ENCODE measurements around the gene NEMP1.
"Not testable (repeated sequence)": the region's sequence is repeated elsewhere in the genome, so short reads cannot be mapped to it uniquely, and the experiment has no call there.

Gene NEMP1

GRCh38 chr12:57073566-57074450, 4.8 kb downstream of the NEMP1 start:
- H3K27ac ChIP-seq (ENCODE audit: low read length); DNase-seq (ENCODE audit: low read depth, low spot score); H3K9me3 ChIP-seq (ENCODE audit: control insufficient read depth, insufficient read depth, low read length); H3K4me3 ChIP-seq (ENCODE audit: low read length); H3K27me3 ChIP-seq (ENCODE audit: control insufficient read depth, insufficient read depth, low read length); H3K36me3 ChIP-seq (ENCODE audit: control insufficient read depth, insufficient read depth, low read length); H3K4me1 ChIP-seq (ENCODE audit: control insufficient read depth, insufficient read depth, low read length): not testable (repeated sequence)
- WGBS (ENCODE audit: insufficient coverage, insufficient read length): no CpG with 5 or more reads among the region's 6 CpGs

DNA sequence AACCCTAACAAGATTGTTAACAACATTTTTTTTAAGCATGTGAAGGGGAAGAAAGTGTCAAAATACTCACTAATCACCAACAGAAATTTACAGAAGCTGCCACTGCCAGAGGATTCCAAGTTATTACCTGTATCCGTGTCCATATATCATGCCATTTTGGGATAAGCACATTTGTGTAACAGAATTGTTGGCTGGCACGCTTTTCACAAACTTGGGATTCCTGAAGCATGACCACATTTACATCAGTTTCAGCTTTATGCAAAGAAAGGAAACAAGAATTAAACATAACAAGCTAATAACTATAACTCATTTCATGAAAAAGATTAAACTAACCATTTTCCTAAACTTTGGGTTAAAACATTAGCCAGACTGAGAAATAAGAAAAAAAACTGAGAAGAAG, 5.9 kb downstream of the NEMP1 start:
- Histone ChIP-seq H3K4me3 (ENCODE audit: low read length) (no peak overlapping the region), H3K27me3 (ENCODE audit: control insufficient read depth, insufficient read depth, low read length) (no peaks in the 10 kb centered on the region), H3K27ac (ENCODE audit: low read length) (no peak overlapping the region), H3K9me3 (ENCODE audit: control insufficient read depth, insufficient read depth, low read length) (no peaks in the 10 kb centered on the region), H3K36me3 (ENCODE audit: control insufficient read depth, insufficient read depth, low read length) (peaks cover 4% of the 10 kb centered on the region; the same call in 1 of the 2 replicates), H3K4me1 (ENCODE audit: control insufficient read depth, insufficient read depth, low read length) (no peaks in the 10 kb centered on the region)
- DNase-seq (ENCODE audit: low read depth, low spot score): no peak
- WGBS (ENCODE audit: insufficient coverage, insufficient read length): no CpG with 5 or more reads among the region's 2 CpGs

DNA sequence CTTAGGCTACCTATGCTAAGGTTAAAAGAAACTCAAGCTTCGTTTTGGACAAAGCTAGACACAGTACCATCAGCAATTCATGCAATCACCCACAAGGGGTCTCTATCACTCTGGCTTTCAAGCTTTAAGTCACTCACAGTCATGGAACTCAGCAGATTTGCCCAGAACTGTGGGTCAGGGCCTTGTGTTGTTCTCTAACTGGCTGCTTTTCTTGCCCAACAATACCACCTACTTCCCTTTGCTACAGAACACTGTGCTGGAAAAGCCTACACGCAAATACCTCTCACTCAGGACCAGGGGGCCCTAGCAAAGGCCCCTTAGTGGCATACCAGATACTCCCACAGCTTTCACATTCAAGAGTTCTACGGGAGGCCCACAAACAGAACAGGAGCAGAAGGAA, 9.1 kb downstream of the NEMP1 start:
- DNase-seq (ENCODE audit: low read depth, low spot score): no peak
- no peak overlapping the region for H3K4me3 ChIP-seq (ENCODE audit: low read length)
- H3K36me3 ChIP-seq (ENCODE audit: control insufficient read depth, insufficient read depth, low read length): peaks cover 10% of the 10 kb centered on the region; the same call in 1 of the 2 replicates
- H3K27ac ChIP-seq (ENCODE audit: low read length): no peak overlapping the region
- no peaks in the 10 kb centered on the region for H3K9me3 ChIP-seq (ENCODE audit: control insufficient read depth, insufficient read depth, low read length)
- no peaks in the 10 kb centered on the region for H3K4me1 ChIP-seq (ENCODE audit: control insufficient read depth, insufficient read depth, low read length)
- no CpG with 5 or more reads among the region's 3 CpGs for WGBS (ENCODE audit: insufficient coverage, insufficient read length)
- H3K27me3 ChIP-seq (ENCODE audit: control insufficient read depth, insufficient read depth, low read length): no peaks in the 10 kb centered on the region

DNA sequence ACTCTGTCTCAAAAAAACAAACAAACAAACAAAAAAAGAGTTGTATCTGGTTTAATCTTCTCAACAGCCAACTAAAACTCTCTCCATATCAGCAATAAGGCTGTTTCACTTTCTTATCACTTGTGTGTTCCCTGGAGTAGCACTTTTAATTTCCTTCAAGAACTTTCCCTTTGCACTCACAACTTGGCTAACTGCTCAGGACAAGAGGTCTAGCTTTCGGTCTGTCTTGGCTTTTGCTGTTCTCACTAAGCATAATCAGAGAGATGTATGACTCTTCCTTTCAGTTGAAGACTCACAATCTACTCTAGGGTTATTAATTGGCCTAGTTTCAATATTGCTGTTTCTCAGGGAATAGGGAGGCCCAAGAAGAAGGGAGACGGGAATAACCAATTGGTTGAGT, 12.3 kb downstream of the NEMP1 start:
- H3K27ac ChIP-seq (ENCODE audit: low read length): no peak overlapping the region
- H3K27me3 ChIP-seq (ENCODE audit: control insufficient read depth, insufficient read depth, low read length): no peaks in the 10 kb centered on the region
- H3K4me1 ChIP-seq (ENCODE audit: control insufficient read depth, insufficient read depth, low read length): no peaks in the 10 kb centered on the region
- H3K36me3 ChIP-seq (ENCODE audit: control insufficient read depth, insufficient read depth, low read length): peaks cover 17% of the 10 kb centered on the region; the same call in 1 of the 2 replicates
- H3K9me3 ChIP-seq (ENCODE audit: control insufficient read depth, insufficient read depth, low read length): no peaks in the 10 kb centered on the region
- DNase-seq (ENCODE audit: low read depth, low spot score): no peak
- no CpG with 5 or more reads among the region's 2 CpGs for WGBS (ENCODE audit: insufficient coverage, insufficient read length)
- H3K4me3 ChIP-seq (ENCODE audit: low read length): no peak overlapping the region

DNA sequence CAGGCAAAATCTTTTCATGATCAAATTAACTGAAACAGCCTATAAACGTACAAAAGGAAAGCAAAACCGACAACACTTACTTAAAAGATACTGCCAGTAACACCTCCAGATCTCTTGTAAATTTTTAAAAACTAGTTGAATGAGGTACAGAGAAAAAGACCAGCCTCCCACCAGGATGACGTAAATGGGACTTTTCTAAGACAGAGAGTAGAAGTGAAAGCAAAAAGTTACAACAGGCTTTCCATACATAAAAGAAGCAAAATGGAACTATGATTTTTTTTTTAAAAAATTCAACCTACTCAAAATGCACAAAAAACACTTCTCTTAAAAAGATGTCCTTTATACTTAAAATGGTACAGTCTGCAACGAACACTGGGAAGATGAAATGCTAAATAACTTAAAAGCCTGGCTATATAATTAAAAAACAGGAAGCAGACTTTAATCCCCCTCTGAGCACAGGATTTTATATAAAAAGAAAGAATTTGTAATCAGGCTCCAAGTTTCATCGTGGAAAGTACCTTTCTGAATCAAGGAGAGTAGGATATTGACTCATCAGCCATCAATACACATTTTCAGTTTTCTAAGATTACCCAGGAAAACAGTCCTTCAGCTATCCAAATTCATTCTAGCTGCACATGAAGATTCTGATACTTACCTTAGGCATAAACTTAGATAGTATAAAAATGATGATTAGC, 14.5 kb downstream of the NEMP1 start:
- no peak overlapping the region for H3K27ac ChIP-seq (ENCODE audit: low read length)
- no peaks in the 10 kb centered on the region for H3K27me3 ChIP-seq (ENCODE audit: control insufficient read depth, insufficient read depth, low read length)
- no peaks in the 10 kb centered on the region for H3K9me3 ChIP-seq (ENCODE audit: control insufficient read depth, insufficient read depth, low read length)
- no peak for DNase-seq (ENCODE audit: low read depth, low spot score)
- no peak overlapping the region for H3K4me3 ChIP-seq (ENCODE audit: low read length)
- peaks cover 24% of the 10 kb centered on the region; the same call in 1 of the 2 replicates for H3K36me3 ChIP-seq (ENCODE audit: control insufficient read depth, insufficient read depth, low read length)
- no peaks in the 10 kb centered on the region for H3K4me1 ChIP-seq (ENCODE audit: control insufficient read depth, insufficient read depth, low read length)
- no CpG with 5 or more reads among the region's 5 CpGs for WGBS (ENCODE audit: insufficient coverage, insufficient read length)

GRCh38 chr12:57058454-57058853, 20.1 kb downstream of the NEMP1 start:
- H3K4me3 ChIP-seq (ENCODE audit: low read length): no peak overlapping the region
- H3K27me3 ChIP-seq (ENCODE audit: control insufficient read depth, insufficient read depth, low read length): no peaks in the 10 kb centered on the region
- H3K9me3 ChIP-seq (ENCODE audit: control insufficient read depth, insufficient read depth, low read length): no peaks in the 10 kb centered on the region
- no peaks in the 10 kb centered on the region for H3K4me1 ChIP-seq (ENCODE audit: control insufficient read depth, insufficient read depth, low read length)
- no CpG with 5 or more reads among the region's 1 CpG for WGBS (ENCODE audit: insufficient coverage, insufficient read length)
- no peak for DNase-seq (ENCODE audit: low read depth, low spot score)
- H3K36me3 ChIP-seq (ENCODE audit: control insufficient read depth, insufficient read depth, low read length): peaks cover 32% of the 10 kb centered on the region; the same call in 1 of the 2 replicates
- H3K27ac ChIP-seq (ENCODE audit: low read length): no peak overlapping the region

- no peak for DNase-seq (ENCODE audit: low read depth, low spot score)
- no peaks in the 10 kb centered on the region for H3K4me1 ChIP-seq (ENCODE audit: control insufficient read depth, insufficient read depth, low read length)
- WGBS (ENCODE audit: insufficient coverage, insufficient read length): no CpG with 5 or more reads among the region's 6 CpGs
- H3K27ac ChIP-seq (ENCODE audit: low read length): no peak overlapping the region
- H3K36me3 ChIP-seq (ENCODE audit: control insufficient read depth, insufficient read depth, low read length): peaks cover 26% of the 10 kb centered on the region; the same call in 1 of the 2 replicates
- no peaks in the 10 kb centered on the region for H3K27me3 ChIP-seq (ENCODE audit: control insufficient read depth, insufficient read depth, low read length)
- no peaks in the 10 kb centered on the region for H3K9me3 ChIP-seq (ENCODE audit: control insufficient read depth, insufficient read depth, low read length)
- no peak overlapping the region for H3K4me3 ChIP-seq (ENCODE audit: low read length)
Measured at GRCh38 chr12:57057067-57057751, 21.4 kb downstream of the NEMP1 start.

DNA sequence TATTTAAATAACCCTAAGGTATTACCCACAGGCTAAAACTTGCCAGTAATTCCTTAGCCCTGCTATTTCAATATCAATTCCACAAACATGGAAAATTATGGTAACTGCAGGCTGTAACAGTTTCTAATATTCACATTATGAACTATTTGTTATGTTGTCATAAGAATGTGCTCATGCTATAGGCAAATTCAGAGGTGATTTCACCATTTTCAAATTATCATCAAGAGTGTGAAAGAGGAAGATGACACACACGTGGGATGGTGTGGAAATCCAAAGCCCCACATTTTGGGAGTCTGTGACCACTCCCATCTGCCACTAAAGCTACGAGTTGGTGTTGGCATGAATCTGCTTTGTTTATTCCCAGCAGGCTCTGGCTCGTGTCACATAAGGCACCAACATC, 22.8 kb downstream of the NEMP1 start:
- H3K27ac ChIP-seq (ENCODE audit: low read length): no peak overlapping the region
- H3K36me3 ChIP-seq (ENCODE audit: control insufficient read depth, insufficient read depth, low read length): peaks cover 26% of the 10 kb centered on the region; the same call in 1 of the 2 replicates
- H3K4me1 ChIP-seq (ENCODE audit: control insufficient read depth, insufficient read depth, low read length): no peaks in the 10 kb centered on the region
- WGBS (ENCODE audit: insufficient coverage, insufficient read length): no CpG with 5 or more reads among the region's 3 CpGs
- DNase-seq (ENCODE audit: low read depth, low spot score): no peak
- H3K27me3 ChIP-seq (ENCODE audit: control insufficient read depth, insufficient read depth, low read length): no peaks in the 10 kb centered on the region
- H3K9me3 ChIP-seq (ENCODE audit: control insufficient read depth, insufficient read depth, low read length): no peaks in the 10 kb centered on the region
- H3K4me3 ChIP-seq (ENCODE audit: low read length): no peak overlapping the region

- no CpG with 5 or more reads among the region's 4 CpGs for WGBS (ENCODE audit: insufficient coverage, insufficient read length)
- H3K36me3 ChIP-seq (ENCODE audit: control insufficient read depth, insufficient read depth, low read length): peaks cover 14% of the 10 kb centered on the region; the same call in 1 of the 2 replicates
- H3K4me3 ChIP-seq (ENCODE audit: low read length); DNase-seq (ENCODE audit: low read depth, low spot score); H3K27ac ChIP-seq (ENCODE audit: low read length); H3K27me3 ChIP-seq (ENCODE audit: control insufficient read depth, insufficient read depth, low read length); H3K4me1 ChIP-seq (ENCODE audit: control insufficient read depth, insufficient read depth, low read length); H3K9me3 ChIP-seq (ENCODE audit: control insufficient read depth, insufficient read depth, low read length): not testable (repeated sequence)
Measured at GRCh38 chr12:57053901-57054300, 24.7 kb downstream of the NEMP1 start.

DNA sequence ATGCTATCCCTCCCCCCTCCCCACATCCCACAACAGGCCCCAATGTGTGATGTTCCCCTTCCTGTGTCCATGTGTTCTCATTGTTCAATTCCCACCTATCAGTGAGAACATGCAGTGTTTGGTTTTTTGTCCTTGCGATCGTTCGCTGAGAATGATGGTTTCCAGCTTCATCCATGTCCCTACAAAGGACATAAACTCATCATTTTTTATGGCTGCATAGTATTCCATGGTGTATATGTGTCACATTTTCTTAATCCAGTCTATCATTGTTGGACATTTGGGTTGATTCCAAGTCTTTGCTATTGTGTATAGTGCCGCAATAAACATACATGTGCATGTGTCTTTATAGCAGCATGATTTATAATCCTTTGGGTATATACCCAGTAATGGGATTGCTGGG, 25.4 kb downstream of the NEMP1 start:
- H3K4me1 ChIP-seq (ENCODE audit: control insufficient read depth, insufficient read depth, low read length); H3K27me3 ChIP-seq (ENCODE audit: control insufficient read depth, insufficient read depth, low read length); DNase-seq (ENCODE audit: low read depth, low spot score); H3K9me3 ChIP-seq (ENCODE audit: control insufficient read depth, insufficient read depth, low read length); H3K27ac ChIP-seq (ENCODE audit: low read length); H3K4me3 ChIP-seq (ENCODE audit: low read length); H3K36me3 ChIP-seq (ENCODE audit: control insufficient read depth, insufficient read depth, low read length): not testable (repeated sequence)
- no CpG with 5 or more reads among the region's 4 CpGs for WGBS (ENCODE audit: insufficient coverage, insufficient read length)
